Aorta (tissue), 5 donors: Measurements from ENCODE around the gene DNAJC3. TPM values are rescaled to one million over a fixed set of nuclear protein-coding genes. Genes with fewer than 3 reads are reported as not detected.
A peak's percentile ranks its signal among the peaks of the same experiment; 100 is the strongest.
"Not testable (repeated sequence)": the region's sequence is repeated elsewhere in the genome, so short reads cannot be mapped to it uniquely, and the experiment has no call there.

Experiments
- ATAC-seq: fragments of 200-7000 bp; cut with Tn5 transposase; one replicate; pipeline ENCODE4 v1.9.1; 2022; ENCODE audit warnings: moderate library complexity; ENCODE audit not compliant: low FRiP score
- DNase-seq, 2 donors: peaks; one replicate each; pipeline ENCODE4 v3.0.0-alpha.2; 2020
- H3K27ac ChIP-seq, 2 donors: one replicate each; pipeline ENCODE4 v1.5.1; 2013; ENCODE audit warnings: low read length in 2 of 2, mild to moderate bottlenecking in 2 of 2, moderate library complexity in 2 of 2, control low read depth in 1 of 2, inconsistent platforms in 1 of 2, low read depth in 1 of 2
- H3K27me3 ChIP-seq, 2 donors: one replicate each; pipeline ENCODE4 v1.6.1; 2013; ENCODE audit warnings: control low read depth in 1 of 2, low read length in 1 of 2, mild to moderate bottlenecking in 1 of 2, moderate library complexity in 1 of 2; ENCODE audit not compliant: insufficient read depth in 2 of 2, control insufficient read depth in 1 of 2
- H3K36me3 ChIP-seq, 2 donors: one replicate each; pipeline ENCODE4 v1.6.1; 2013; ENCODE audit warnings: control low read depth in 1 of 2, low read length in 1 of 2, mild to moderate bottlenecking in 1 of 2; ENCODE audit not compliant: insufficient read depth in 2 of 2, control insufficient read depth in 1 of 2
- H3K4me1 ChIP-seq, 2 donors: one replicate each; pipeline ENCODE4 v1.6.1; 2013; ENCODE audit warnings: low read length in 2 of 2, control low read depth in 1 of 2, mild to moderate bottlenecking in 1 of 2, moderate library complexity in 1 of 2; ENCODE audit not compliant: insufficient read depth in 2 of 2, control insufficient read depth in 1 of 2
- H3K4me3 ChIP-seq, 2 donors: one replicate each; pipeline ENCODE4 v1.5.1; 2013; ENCODE audit warnings: low read length in 2 of 2, control low read depth in 1 of 2, mild to moderate bottlenecking in 1 of 2
- H3K9me3 ChIP-seq: one replicate; pipeline ENCODE4 v1.6.1; 2013; ENCODE audit warnings: mild to moderate bottlenecking, low read length; ENCODE audit not compliant: control insufficient read depth
- WGBS, 2 donors: extraction: QIAGEN DNeasy Blood & Tissue Kit; methylation state at CpG; one replicate each; pipeline ENCODE4 v1.1.7; 2013; 5-methylcytosine and 5-hydroxymethylcytosine counted together
- intact Hi-C, 2 donors: fragments of 100-400 bp; cut with DNase I; formaldehyde crosslinking; loops; one replicate each; pipeline versions ENCODE4 v1.14.2 to v1.15.0; 2022
- polyA plus RNA-seq, 2 donors: library from polyadenylated mRNA; stranded (reverse); fragments of 200-250 nt; gene quantifications; one replicate each; pipeline ENCODE4 v1.2.3, GENCODE V29; 2013
- total RNA-seq, 2 donors: library from RNA; stranded (reverse); fragmentation: NEBNext Ultra II Directional; extraction: Animal tissue kit (Norgen Biotek cat#: 25700); gene quantifications; one replicate each; pipeline ENCODE4 v1.2.1, GENCODE V29; 2021
- donor health status: healthy with polysubstance abuse.
- donor health status: Bipolar disorder and iron deficiency.
- donor health status: DM: no; HTN: no; CAD: no.
- donor health status: DM: no; HTN: no; CAD: no.
- donor health status: DM: yes; HTN: yes; CAD: no.

Gene DNAJC3
- total and polyA plus RNA-seq, 4 donors, result 11.8 to 60.3 (median 38.4) TPM

DNA sequence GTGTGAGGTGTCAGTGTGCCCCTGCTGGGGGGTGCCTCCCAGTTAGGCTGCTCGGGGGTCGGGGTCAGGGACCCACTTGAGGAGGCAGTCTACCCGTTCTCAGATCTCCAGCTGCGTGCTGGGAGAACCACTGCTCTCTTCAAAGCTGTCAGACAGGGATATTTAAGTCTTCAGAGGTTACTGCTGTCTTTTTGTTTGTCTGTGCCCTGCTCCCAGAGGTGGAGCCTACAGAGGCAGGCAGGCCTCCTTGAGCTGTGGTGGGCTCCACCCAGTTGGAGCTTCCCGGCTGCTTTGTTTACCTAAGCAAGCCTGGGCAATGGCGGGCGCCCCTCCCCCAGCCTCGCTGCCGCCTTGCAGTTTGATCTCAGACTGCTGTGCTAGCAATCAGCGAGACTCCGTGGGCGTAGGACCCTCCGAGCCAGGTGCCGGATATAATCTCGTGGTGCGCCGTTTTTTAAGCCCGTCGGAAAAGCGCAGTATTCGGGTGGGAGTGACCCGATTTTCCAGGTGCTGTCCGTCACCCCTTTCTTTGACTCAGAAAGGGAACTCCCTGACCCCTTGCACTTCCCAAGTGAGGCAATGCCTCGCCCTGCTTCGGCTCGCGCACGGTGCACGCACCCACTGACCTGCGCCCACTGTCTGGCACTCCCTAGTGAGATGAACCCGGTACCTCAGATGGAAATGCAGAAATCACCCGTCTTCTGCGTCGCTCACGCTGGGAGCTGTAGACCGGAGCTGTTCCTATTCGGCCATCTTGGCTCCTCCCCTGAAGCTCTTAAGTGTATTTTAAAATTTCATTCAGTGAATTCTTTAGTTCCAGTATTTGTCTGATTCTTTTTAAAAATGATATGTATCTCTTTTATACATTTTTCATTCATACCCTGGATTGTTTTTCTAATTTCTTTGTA lies 63.4 kb downstream of the DNAJC3 start:
- intact Hi-C loops, H3K4me1 ChIP-seq, DNase-seq, H3K36me3 ChIP-seq, H3K4me3 ChIP-seq, H3K9me3 ChIP-seq, ATAC-seq, H3K27me3 ChIP-seq, H3K27ac ChIP-seq: not testable (repeated sequence)
- 79 to 83% methylated on average over 10 to 11 of the region's 37 CpGs for WGBS, 2 donors

DNA sequence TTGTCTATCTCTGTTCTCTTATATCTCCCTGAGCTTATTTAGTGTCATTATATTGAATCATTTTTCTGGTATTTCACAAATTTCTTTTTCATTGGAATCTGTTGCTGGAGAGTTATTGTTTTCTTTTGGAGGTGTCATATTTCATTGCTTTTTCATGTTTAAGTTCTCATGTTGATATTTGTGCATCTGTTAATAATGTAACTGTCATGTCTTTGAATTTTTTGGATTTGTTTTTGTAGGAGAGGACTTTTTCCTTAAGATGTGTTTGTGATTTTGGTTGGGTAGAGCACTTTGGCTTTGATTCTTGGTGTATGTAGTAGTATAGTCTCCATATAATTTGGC lies 64.0 kb downstream of the DNAJC3 start:
- intact Hi-C loops, result no loop called here
- Histone ChIP-seq H3K27me3 (no peaks in the 10 kb centered on the region), H3K27ac (no peak overlapping the region), H3K9me3 (no peaks in the 10 kb centered on the region), H3K4me3 (no peak overlapping the region), H3K36me3 (no peaks in the 10 kb centered on the region), H3K4me1 (peaks cover 0 to 3% of the 10 kb centered on the region in 2 donors)
- ATAC-seq (no peak), DNase-seq (no peak)

DNA sequence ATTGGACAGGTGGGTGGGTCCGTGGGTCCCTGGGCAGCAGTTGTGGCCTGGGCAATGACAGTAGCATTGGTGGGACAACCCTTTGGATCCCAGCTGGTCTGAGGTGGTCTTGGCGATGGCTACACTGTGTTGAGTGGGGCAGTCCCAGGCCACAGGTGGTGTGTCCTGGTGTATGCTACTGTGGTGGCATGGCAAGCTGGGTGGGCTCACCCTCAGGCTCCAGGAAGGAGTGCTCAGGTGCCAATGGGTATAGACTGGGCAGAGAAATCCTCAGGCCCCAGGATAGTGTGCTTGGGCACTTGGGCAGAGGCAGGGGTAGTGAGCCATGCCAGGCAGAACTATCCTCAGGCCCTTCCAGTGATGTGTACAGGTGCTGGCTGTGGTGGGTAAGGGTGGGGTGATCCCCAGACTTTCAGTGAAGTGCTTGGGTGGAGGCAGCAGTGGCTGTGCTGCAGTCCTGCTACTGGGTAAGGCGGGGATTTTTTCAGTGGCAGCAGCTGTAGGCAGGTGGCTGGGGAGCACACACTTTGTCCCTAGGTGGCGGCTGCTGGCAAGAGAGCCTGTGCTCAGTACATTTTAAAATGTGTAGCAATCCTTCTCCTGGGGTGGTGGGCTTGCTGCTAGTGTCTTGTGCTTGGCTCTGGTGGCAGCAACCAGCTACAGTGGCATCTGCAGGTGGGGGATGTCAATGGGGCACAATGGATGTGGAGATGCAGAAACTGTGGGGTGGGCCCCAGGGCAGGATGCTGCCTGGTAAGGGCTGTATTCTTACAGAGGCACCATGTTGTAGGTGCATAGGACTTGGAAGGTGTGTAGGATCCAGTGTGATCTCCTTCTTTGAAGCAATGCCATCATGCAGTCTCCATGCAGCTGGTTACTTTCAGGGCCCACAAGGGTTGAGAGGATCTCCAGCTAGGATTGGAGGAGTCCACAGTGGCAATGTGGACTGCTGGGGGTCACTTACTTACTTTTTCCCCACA lies 64.9 kb downstream of the DNAJC3 start:
- DNase-seq, result no peak
- ATAC-seq, result peak; percentile 38
- 100% methylated on average over 4 of the region's 4 CpGs for WGBS, 2 donors

DNA sequence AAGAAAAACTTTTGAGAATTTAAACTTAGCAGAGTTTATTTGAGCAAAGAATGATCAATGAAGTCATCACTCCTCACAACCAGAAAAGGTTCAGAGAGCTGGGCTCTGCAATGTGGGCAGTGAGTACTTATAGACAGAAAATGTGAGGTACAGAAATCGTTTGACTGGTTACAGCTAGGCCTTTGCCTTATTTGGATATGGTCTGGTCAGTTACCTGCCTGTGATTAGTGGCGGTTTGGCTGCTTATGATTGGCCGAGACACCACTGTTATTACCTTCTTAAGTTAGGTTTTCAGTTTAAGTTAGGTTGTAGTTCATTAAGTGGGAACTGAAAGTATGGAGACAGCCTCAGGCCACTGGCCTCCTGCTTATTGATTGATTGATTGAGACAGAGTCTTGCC lies 66.3 kb downstream of the DNAJC3 start:
- DNase-seq (no peak), ATAC-seq (no peak)
- H3K4me3 ChIP-seq, result no peak overlapping the region
- intact Hi-C loops, result no loop called here
- no peaks in the 10 kb centered on the region for H3K27me3 ChIP-seq
- no peak overlapping the region for H3K27ac ChIP-seq
- peaks cover 0 to 3% of the 10 kb centered on the region in 2 donors for H3K4me1 ChIP-seq
- H3K9me3 ChIP-seq, result no peaks in the 10 kb centered on the region
- WGBS, 2 donors, result 91% methylated on average over 3 of the region's 3 CpGs
- no peaks in the 10 kb centered on the region for H3K36me3 ChIP-seq

More for the DNA sequence above, 64.9 kb downstream of the DNAJC3 start:
- Histone ChIP-seq H3K27me3 (no peaks in the 10 kb centered on the region), H3K27ac (no peak overlapping the region), H3K36me3 (no peaks in the 10 kb centered on the region), H3K4me1 (peaks cover 0 to 3% of the 10 kb centered on the region in 2 donors), H3K4me3 (no peak overlapping the region), H3K9me3 (no peaks in the 10 kb centered on the region)
- intact Hi-C loops, result no loop called here

DNA sequence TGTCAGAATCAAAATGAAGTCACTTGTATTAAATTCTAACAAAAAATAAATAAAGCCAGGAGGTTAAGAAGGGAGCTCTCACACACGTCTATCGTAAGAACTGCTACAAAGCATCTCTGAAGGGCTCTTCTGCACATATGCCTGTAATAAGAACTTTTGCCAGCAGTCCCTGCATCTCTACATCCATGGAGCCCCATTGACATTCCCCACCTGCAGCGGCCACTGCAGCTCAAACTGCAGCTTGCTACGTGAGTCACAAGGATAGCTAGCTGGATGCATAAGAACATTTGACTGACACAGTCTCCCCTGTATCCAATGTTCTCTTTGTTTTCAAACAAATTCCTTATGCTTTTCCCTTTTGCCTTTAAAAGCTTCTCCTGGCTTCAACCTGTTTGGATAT lies 68.3 kb downstream of the DNAJC3 start:
- ATAC-seq (no peak), DNase-seq (no peak)
- 82 to 86% methylated on average over 4 of the region's 4 CpGs for WGBS, 2 donors
- H3K36me3 ChIP-seq, result no peaks in the 10 kb centered on the region
- H3K4me3 ChIP-seq, result no peak overlapping the region
- H3K27me3 ChIP-seq, result no peaks in the 10 kb centered on the region
- H3K9me3 ChIP-seq, result no peaks in the 10 kb centered on the region
- peaks cover 0 to 3% of the 10 kb centered on the region in 2 donors for H3K4me1 ChIP-seq
- intact Hi-C loops, result no loop called here
- H3K27ac ChIP-seq, result no peak overlapping the region

DNA sequence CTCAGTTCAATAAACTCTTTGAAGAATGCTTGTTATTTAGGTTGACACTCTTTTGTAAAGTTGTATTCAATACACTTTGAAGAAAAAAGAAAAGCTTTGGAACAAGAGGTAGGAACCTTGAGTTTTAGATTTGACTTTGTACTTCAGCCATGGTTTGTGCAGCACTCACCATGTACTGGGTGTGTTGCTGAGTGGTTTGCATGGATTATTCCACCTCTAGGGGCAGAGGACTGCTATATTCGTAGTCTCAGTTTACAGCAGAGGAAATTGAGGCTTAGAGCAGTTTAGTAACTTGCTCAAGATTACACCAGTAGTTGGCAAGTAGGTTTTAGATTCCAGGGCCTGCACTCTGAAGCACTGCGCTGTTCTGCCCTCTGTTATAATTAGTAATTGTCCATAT lies 68.8 kb downstream of the DNAJC3 start:
- no peak for ATAC-seq
- intact Hi-C loops, result no loop called here
- no peaks in the 10 kb centered on the region for H3K27me3 ChIP-seq
- 88% methylated on average over 2 of the region's 2 CpGs for WGBS, 2 donors
- H3K9me3 ChIP-seq, result no peaks in the 10 kb centered on the region
- no peak overlapping the region for H3K4me3 ChIP-seq
- peaks cover 0 to 3% of the 10 kb centered on the region in 2 donors for H3K4me1 ChIP-seq
- no peaks in the 10 kb centered on the region for H3K36me3 ChIP-seq
- DNase-seq, result no peak
- no peak overlapping the region for H3K27ac ChIP-seq

DNA sequence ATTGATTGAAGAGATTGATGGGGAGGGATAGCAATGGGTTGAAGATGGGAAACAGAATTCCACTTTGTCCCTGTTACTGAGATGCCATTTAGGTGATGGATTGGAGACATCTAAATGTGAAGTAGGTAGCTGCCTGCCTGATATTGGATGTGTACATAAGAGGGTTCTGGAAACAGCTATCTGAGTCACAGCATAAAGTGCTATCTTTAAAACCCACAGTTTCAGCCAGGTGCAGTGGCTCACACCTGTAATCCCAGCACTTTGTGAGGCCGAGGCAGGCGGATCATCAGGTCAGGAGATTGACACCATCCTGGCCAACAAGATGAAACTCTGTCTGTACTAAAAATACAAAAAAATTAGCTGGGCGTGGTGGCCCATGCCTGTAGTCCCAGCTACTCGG lies 72.6 kb downstream of the DNAJC3 start:
- Histone ChIP-seq H3K4me3 (no peak overlapping the region), H3K27me3 (no peaks in the 10 kb centered on the region), H3K36me3 (no peaks in the 10 kb centered on the region), H3K9me3 (no peaks in the 10 kb centered on the region), H3K27ac (no peak overlapping the region), H3K4me1 (no peaks in the 10 kb centered on the region)
- ATAC-seq, result no peak
- intact Hi-C loops, result no loop called here
- 98 to 99% methylated on average over 4 of the region's 4 CpGs for WGBS, 2 donors
- DNase-seq, result no peak

DNA sequence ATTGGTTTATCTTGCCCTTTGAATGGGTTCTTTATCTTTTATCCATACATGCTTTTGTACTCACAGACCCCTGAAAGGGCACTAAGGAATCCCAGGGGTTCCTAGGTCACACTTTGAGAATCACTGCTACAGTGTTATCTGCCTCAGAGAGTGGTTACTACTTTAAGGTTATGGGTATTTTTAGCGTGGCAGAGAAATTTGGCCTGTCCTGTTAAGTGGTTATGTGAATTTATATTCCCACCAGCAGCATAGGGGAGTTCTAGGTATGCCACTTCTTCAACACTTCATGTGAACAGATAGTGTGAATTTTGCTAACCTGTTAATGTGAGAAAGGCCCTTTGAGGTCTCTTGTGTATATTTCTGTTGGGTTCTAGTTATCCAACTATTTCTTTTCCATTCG lies 75.7 kb downstream of the DNAJC3 start:
- H3K36me3 ChIP-seq, result no peaks in the 10 kb centered on the region
- no peak for DNase-seq
- no peaks in the 10 kb centered on the region for H3K9me3 ChIP-seq
- H3K27ac ChIP-seq, result no peak overlapping the region
- intact Hi-C loops, result no loop called here
- no peaks in the 10 kb centered on the region for H3K4me1 ChIP-seq
- H3K27me3 ChIP-seq, result no peaks in the 10 kb centered on the region
- no peak for ATAC-seq
- 63% methylated on average over 2 of the region's 2 CpGs for WGBS, 2 donors
- no peak overlapping the region for H3K4me3 ChIP-seq
